Mesenchymal stem cell (in vitro differentiated cells and primary cell): ENCODE measurements around the gene SORCS1.

ENCODE experiments used
- DNase-seq: peaks from one replicate; pipeline ENCODE4 v3.0.0-alpha.2; 2013
- H2AFZ ChIP-seq: one replicate; pipeline ENCODE4 v1.6.1; 2013; ENCODE audit warnings: low read depth, mild to moderate bottlenecking, control low read depth, inconsistent platforms, low read length, moderate library complexity
- H2AK5ac ChIP-seq: 2 replicates; pipeline ENCODE4 v1.6.1; 2013; ENCODE audit warnings: low read length, moderate library complexity, mild to moderate bottlenecking, inconsistent platforms; ENCODE audit not compliant: severe bottlenecking
- H2BK120ac ChIP-seq: one replicate; pipeline ENCODE4 v1.6.1; 2013; ENCODE audit warnings: low read depth, mild to moderate bottlenecking, inconsistent platforms, low read length, moderate library complexity
- H2BK12ac ChIP-seq, 2 experiments: one replicate each; pipeline ENCODE4 v1.6.1; 2013; ENCODE audit warnings: inconsistent platforms in 2 of 2, low read length in 2 of 2, mild to moderate bottlenecking in 2 of 2, moderate library complexity in 2 of 2, control low read depth in 1 of 2
- H2BK15ac ChIP-seq: one replicate; pipeline ENCODE4 v1.6.1; 2013; ENCODE audit warnings: mild to moderate bottlenecking, low read depth, inconsistent platforms; ENCODE audit not compliant: poor library complexity, severe bottlenecking
- H2BK5ac ChIP-seq: 2 replicates; pipeline ENCODE4 v1.6.1; 2013; ENCODE audit warnings: low read depth, mild to moderate bottlenecking, low read length, control low read depth, inconsistent platforms; ENCODE audit not compliant: poor library complexity, severe bottlenecking
- H3K14ac ChIP-seq, 2 experiments: one replicate each; pipeline ENCODE4 v1.6.1; 2013; ENCODE audit warnings: inconsistent platforms in 2 of 2, low read length in 2 of 2, control low read depth in 1 of 2, mild to moderate bottlenecking in 1 of 2, moderate library complexity in 1 of 2
- H3K18ac ChIP-seq, 2 experiments: one replicate each; pipeline ENCODE4 v1.6.1; 2013; ENCODE audit warnings: inconsistent platforms in 2 of 2, low read length in 2 of 2, control low read depth in 1 of 2, low read depth in 1 of 2, mild to moderate bottlenecking in 1 of 2
- H3K23ac ChIP-seq, 2 experiments: one replicate each; pipeline ENCODE4 v1.6.1; 2013; ENCODE audit warnings: inconsistent platforms in 2 of 2, low read length in 2 of 2, mild to moderate bottlenecking in 2 of 2, moderate library complexity in 2 of 2, control low read depth in 1 of 2
- H3K27ac ChIP-seq: 2 replicates; pipeline ENCODE4 v1.5.1; 2013; ENCODE audit warnings: mild to moderate bottlenecking, moderate library complexity, low read length, control low read depth, inconsistent platforms; ENCODE audit not compliant: poor library complexity, severe bottlenecking
- H3K27me3 ChIP-seq, 2 experiments: 2 replicates each; pipeline versions ENCODE4 v1.6.1 to v1.7.0; 2013; ENCODE audit warnings: low read length in 2 of 2, mild to moderate bottlenecking in 2 of 2, moderate library complexity in 2 of 2, control low read depth in 1 of 2, inconsistent platforms in 1 of 2; ENCODE audit not compliant: control insufficient read depth in 1 of 2, insufficient read depth in 1 of 2
- H3K36me3 ChIP-seq, 2 experiments: 2 replicates each; pipeline versions ENCODE4 v1.6.1 to v1.7.0; 2013; ENCODE audit warnings: low read length in 2 of 2, control low read depth in 1 of 2, inconsistent platforms in 1 of 2, low read depth in 1 of 2, mild to moderate bottlenecking in 1 of 2; ENCODE audit not compliant: insufficient read depth in 2 of 2, control insufficient read depth in 1 of 2
- H3K4ac ChIP-seq, 2 experiments: one replicate each; pipeline ENCODE4 v1.6.1; 2013; ENCODE audit warnings: inconsistent platforms in 2 of 2, low read length in 2 of 2, mild to moderate bottlenecking in 2 of 2, moderate library complexity in 2 of 2, control low read depth in 1 of 2, low read depth in 1 of 2
- H3K4me1 ChIP-seq: 2 replicates; pipeline ENCODE4 v1.6.1; 2013; ENCODE audit warnings: low read depth, low read length, control low read depth; ENCODE audit not compliant: control insufficient read depth, insufficient read depth
- H3K4me2 ChIP-seq: 2 replicates; pipeline ENCODE4 v1.6.1; 2013; ENCODE audit warnings: low read length, mild to moderate bottlenecking, inconsistent platforms; ENCODE audit not compliant: poor library complexity, severe bottlenecking
- H3K4me3 ChIP-seq, 2 experiments: 2 replicates each; pipeline versions ENCODE4 v1.5.1 to v1.7.0; 2013; ENCODE audit warnings: low read length in 2 of 2, mild to moderate bottlenecking in 2 of 2, control low read depth in 1 of 2, low read depth in 1 of 2; ENCODE audit not compliant: insufficient read depth in 1 of 2
- H3K79me1 ChIP-seq: replicated peaks from 2 replicates; pipeline ENCODE4 v1.6.1; 2013; ENCODE audit warnings: mild to moderate bottlenecking, control low read depth, low read length, inconsistent platforms; ENCODE audit not compliant: poor library complexity, severe bottlenecking
- H3K9ac ChIP-seq: 2 replicates; pipeline ENCODE4 v1.7.0; 2013; ENCODE audit warnings: mild to moderate bottlenecking, low read length, moderate library complexity
- H3K9me3 ChIP-seq: 2 replicates; pipeline ENCODE4 v1.7.0; 2013; ENCODE audit warnings: mild to moderate bottlenecking, low read length; ENCODE audit not compliant: control insufficient read depth
- H4K8ac ChIP-seq: one replicate; pipeline ENCODE4 v1.6.1; 2013; ENCODE audit warnings: inconsistent platforms, mild to moderate bottlenecking, low read length, moderate library complexity
- H4K91ac ChIP-seq: one replicate; pipeline ENCODE4 v1.6.1; 2013; ENCODE audit warnings: mild to moderate bottlenecking, low read length, inconsistent platforms
- WGBS: methylation state at CpG from one replicate; pipeline ENCODE4 v1.1.7; 2013; ENCODE audit warnings: mixed read lengths; 5-methylcytosine and 5-hydroxymethylcytosine counted together

The SORCS1 gene

DNA sequence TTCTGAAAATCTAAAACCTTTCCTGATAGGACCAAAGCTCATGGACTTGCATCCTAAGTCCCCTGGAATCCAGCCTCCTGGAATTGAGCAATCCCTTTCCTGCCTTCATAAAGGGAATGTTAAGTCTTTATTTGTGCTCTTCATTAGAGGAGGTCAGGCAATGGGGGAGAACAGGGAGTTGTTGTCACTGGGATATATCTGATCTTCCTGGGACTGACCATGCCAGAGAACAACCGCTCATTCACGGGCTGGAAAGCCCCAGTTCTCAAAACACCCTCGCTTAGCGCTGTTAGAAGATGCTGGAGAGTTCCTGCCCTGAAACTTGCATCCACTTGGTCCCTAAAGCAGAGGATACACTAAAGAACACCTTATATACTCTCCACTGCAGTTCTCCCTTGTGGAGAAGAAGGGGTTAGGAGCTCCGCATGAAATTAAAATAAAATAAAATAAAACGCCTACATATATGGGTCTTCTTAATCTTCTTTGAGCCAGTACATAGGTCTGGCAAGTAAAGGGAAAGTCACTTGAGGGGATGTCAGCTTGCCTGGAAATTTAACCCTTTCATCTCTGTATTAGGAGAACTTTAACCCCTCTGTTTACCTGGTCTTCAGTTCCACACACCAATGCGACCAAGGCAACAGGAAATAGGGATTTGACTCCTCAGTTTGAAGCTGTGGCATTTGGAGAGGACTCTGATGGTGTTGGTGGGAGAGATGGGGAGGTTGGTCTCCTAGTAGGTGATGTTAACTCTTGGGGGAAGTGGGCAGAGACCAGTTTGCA, 1.2 kb downstream of the SORCS1 start:
- no peak overlapping the region for H4K8ac ChIP-seq
- H3K4me2 ChIP-seq, result no peak overlapping the region
- no peak overlapping the region for H3K14ac ChIP-seq
- no peaks in the 10 kb centered on the region for H3K36me3 ChIP-seq
- peaks cover 24 to 46% of the 10 kb centered on the region in 2 experiments for H3K27me3 ChIP-seq
- no peak overlapping the region for H3K4me3 ChIP-seq
- 58% methylated on average over 4 of the region's 7 CpGs for WGBS
- H2BK120ac ChIP-seq, result no peak overlapping the region
- H3K9me3 ChIP-seq, result no peaks in the 10 kb centered on the region
- H2AK5ac ChIP-seq, result no peak overlapping the region
- H3K9ac ChIP-seq, result no peak overlapping the region
- H3K23ac ChIP-seq, result no peak overlapping the region
- H2BK12ac ChIP-seq, result no peak overlapping the region
- no peak overlapping the region for H3K18ac ChIP-seq
- no peak overlapping the region for H2BK15ac ChIP-seq
- H3K4me1 ChIP-seq, result peaks cover 10% of the 10 kb centered on the region
- H3K27ac ChIP-seq, result no peak overlapping the region
- no peak overlapping the region for H4K91ac ChIP-seq
- H2BK5ac ChIP-seq, result no peak overlapping the region
- no peaks in the 10 kb centered on the region for H3K79me1 ChIP-seq
- H2AFZ ChIP-seq, result no peak overlapping the region
- no peak for DNase-seq
- H3K4ac ChIP-seq, result no peak overlapping the region

DNA sequence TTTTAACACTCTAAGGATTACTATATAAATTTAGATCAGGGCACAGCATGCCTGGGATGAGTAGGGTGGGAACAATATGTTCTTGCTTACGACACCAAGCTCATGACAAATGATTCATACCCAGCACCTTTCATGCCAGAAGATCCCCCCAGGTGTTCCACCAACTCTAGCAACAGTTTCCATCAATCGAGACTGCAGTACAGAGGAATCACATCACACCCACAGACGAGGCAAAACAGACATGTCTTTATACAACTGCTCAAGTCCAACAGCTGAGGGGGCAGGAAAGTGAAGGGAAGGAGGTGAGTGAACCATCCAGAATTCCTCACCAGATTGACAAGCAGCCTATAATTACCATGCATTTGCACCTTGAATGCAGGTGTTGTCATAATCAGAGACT, 3.6 kb downstream of the SORCS1 start:
- Histone ChIP-seq H3K9me3 (no peaks in the 10 kb centered on the region), H2AFZ (no peak overlapping the region), H3K27me3 (peaks cover 24 to 35% of the 10 kb centered on the region in 2 experiments), H3K4me1 (peaks cover 10% of the 10 kb centered on the region), H3K36me3 (no peaks in the 10 kb centered on the region), H2BK12ac (no peak overlapping the region), H3K4ac (no peak overlapping the region), H2BK5ac (no peak overlapping the region), H3K27ac (no peak overlapping the region), H3K9ac (no peak overlapping the region), H4K8ac (no peak overlapping the region), H3K4me2 (no peak overlapping the region), H3K79me1 (no peaks in the 10 kb centered on the region), H2AK5ac (no peak overlapping the region), H4K91ac (no peak overlapping the region), H3K18ac (no peak overlapping the region), H2BK120ac (no peak overlapping the region), H2BK15ac (no peak overlapping the region), H3K4me3 (no peak overlapping the region), H3K14ac (no peak overlapping the region), H3K23ac (no peak overlapping the region)
- WGBS, result 42% methylated on average over 2 of the region's 3 CpGs
- no peak for DNase-seq

DNA sequence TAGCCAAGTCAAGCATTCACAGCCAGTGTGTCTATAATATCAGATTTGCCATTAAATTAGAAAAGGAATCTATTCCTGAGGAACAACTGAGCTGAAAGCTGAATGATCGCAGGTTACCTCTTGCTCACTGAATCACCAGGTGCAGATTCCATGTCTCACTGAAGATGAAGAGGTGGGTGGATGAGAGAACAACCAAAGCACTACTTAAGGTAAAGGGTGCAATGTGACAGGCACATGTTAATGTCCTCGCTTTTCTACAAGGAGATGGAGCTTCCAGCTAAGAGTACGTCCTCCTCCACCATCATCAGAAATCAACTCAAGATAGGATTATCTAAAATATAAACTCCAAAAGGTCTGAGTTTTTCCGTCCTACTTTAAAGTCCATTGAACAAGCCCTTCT, 4.6 kb downstream of the SORCS1 start:
- Histone ChIP-seq H2AK5ac (no peak overlapping the region), H3K18ac (no peak overlapping the region), H3K4me3 (no peak overlapping the region), H3K4me2 (no peak overlapping the region), H3K9ac (no peak overlapping the region), H3K4me1 (peaks cover 8% of the 10 kb centered on the region), H2AFZ (no peak overlapping the region), H3K4ac (no peak overlapping the region), H4K8ac (no peak overlapping the region), H2BK12ac (no peak overlapping the region), H4K91ac (no peak overlapping the region), H3K9me3 (no peaks in the 10 kb centered on the region), H3K14ac (no peak overlapping the region), H3K23ac (no peak overlapping the region), H2BK120ac (no peak overlapping the region), H3K27ac (no peak overlapping the region), H2BK15ac (no peak overlapping the region), H3K79me1 (no peaks in the 10 kb centered on the region), H2BK5ac (no peak overlapping the region), H3K36me3 (no peaks in the 10 kb centered on the region), H3K27me3 (peaks cover 14 to 25% of the 10 kb centered on the region in 2 experiments)
- 87% methylated on average over 4 of the region's 4 CpGs for WGBS
- no peak for DNase-seq

DNA sequence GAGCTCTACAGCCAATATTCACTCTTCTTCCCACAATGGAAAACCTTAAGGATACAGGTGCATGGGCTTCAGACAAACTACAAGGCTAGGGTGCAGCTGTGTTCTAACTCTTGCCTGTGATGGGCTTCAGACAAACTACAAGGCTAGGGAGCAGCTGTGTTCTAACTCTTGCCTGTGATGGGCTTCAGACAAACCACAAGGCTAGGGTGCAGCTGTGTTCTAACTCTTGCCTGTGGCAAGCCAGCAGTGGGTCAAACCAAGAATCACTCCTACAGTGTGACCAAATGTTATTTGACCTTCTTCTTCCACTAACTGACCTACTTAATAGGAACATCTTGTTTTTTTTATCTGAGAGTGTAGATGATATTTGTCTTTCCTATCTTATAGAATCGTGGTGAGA, 7.4 kb downstream of the SORCS1 start:
- H4K8ac ChIP-seq, result no peak overlapping the region
- H2AK5ac ChIP-seq, result no peak overlapping the region
- no peak overlapping the region for H2BK15ac ChIP-seq
- H3K9ac ChIP-seq, result no peak overlapping the region
- no peak overlapping the region for H3K4me2 ChIP-seq
- H3K9me3 ChIP-seq, result peaks cover 4% of the 10 kb centered on the region
- no peak overlapping the region for H3K14ac ChIP-seq
- no peaks in the 10 kb centered on the region for H3K4me1 ChIP-seq
- H4K91ac ChIP-seq, result no peak overlapping the region
- no peaks in the 10 kb centered on the region for H3K79me1 ChIP-seq
- no peak overlapping the region for H2BK120ac ChIP-seq
- no peak overlapping the region for H2AFZ ChIP-seq
- no peak overlapping the region for H3K18ac ChIP-seq
- H2BK12ac ChIP-seq, result no peak overlapping the region
- H3K4ac ChIP-seq, result no peak overlapping the region
- H3K4me3 ChIP-seq, result no peak overlapping the region
- no peaks in the 10 kb centered on the region for H3K36me3 ChIP-seq
- no peak for DNase-seq
- H2BK5ac ChIP-seq, result no peak overlapping the region
- peaks cover 0 to 4% of the 10 kb centered on the region in 2 experiments for H3K27me3 ChIP-seq
- H3K27ac ChIP-seq, result no peak overlapping the region
- 75% methylated on average over 1 of the region's 1 CpG for WGBS
- H3K23ac ChIP-seq, result no peak overlapping the region
